GM21529 (cell line): ENCODE data around the gene RNU5B-1.
"Not testable (repeated sequence)": the region's sequence is repeated elsewhere in the genome, so short reads cannot be mapped to it uniquely, and the experiment has no call there.

Source experiments
- ATAC-seq: cut with Tn5 transposase; IDR thresholded peaks from one replicate; pipeline ENCODE4 v1.9.1; 2021; ENCODE audit not compliant: unreplicated experiment

The RNU5B-1 gene

GRCh38 chr15:65304381-65305149 lies at the start of gene RNU5B-1:
Gene RNU5B-1 (plus strand): TSS chr15:65304677.
- ATAC-seq: peak; percentile 50

DNA sequence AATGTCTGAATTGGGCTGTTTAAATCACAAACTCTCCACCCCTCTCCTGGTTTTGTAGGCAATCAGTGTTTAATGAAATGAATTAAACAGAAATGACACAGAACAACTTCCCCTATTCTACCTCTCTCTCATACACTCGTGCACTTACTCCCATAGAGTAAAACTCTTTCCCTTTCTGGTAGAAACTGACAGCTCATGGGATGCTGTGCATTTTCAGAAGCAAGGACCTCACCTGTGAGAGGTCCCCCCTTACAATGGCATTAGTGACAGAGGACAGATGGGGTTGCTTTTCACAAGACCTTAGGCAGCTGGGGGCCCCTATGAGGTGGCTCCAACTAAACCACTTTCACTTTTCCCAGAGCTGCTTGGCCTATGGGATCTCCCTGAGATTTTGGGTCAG lies 49.7 kb upstream of the RNU5B-1 start:
- no peak for ATAC-seq

DNA sequence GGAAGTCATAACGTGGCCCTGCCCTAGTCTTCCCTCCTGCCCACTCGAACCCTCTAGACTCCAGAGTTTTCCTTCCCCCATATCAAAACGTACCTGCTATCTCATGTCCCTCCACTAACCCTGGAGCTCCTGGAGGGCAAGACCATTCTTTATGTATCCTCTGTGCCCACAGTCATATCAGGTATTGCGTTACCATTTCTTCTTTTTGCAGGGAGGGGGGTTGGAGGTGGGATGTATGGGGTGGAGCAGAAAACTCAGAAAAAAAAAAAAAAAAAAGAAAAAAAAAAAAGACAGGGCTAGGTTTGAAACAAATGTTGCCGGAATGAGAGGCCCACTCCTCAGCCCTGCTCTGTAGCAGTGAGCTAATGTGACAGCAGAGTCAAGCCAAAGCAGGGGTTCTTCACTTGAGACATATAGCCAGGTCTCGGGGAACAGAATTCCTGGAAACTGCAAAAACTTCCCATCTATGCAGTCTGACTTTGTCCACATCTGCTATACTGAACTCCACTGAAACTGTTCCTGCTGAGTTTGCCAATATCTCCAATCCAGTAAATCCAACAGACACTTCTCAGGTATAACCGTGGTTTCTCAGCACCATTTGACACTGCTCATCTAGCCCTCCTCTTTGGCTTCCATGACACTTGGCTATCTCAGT lies 48.9 kb upstream of the RNU5B-1 start:
- no peak for ATAC-seq

- ATAC-seq: no peak
These were observed 45.9 kb upstream of the RNU5B-1 start for GRCh38 chr15:65258375-65259262.

DNA sequence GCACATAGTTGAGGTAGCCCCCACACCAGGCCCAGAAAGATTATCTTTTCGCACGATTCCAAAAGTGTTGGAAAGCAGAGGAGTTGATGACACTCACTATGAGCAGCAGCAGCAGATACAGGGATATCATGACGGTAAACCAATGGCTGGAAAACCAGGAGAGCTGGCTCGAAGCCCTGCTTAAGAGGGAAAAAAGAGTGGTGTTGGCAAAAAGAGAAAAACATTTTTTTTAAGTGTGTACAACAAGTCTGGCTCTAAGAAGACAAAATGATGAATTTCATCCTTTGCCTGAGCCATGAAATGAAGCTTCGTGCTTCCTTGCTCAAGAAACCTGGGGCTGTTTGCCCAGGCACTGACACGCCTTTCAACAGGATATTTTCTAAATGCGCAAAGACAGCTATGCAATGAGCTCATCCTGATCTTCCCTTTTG lies 45.1 kb upstream of the RNU5B-1 start:
- ATAC-seq: no peak

GRCh38 chr15:65260968-65261367 lies 43.5 kb upstream of the RNU5B-1 start:
- no peak for ATAC-seq

DNA sequence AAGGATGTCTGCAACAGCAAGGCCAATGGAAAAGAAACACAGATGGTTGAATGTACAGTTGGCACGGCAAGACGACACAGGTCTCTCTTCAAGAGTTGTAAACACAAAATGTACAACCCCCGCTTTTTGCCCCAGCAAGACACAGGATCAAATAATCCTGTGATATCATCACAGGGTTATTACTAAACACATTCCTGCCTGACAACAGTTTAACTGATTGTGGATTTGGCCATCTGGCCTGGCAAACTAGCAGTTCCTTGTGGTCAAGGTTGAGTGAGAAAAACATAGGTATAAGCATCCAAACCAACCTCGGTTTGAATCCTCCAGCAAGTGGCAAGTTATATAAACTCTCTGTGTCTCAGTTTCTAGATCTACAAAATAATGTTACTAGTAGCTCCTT lies 41.2 kb upstream of the RNU5B-1 start:
- ATAC-seq: no peak

GRCh38 chr15:65264863-65265430 lies 39.5 kb upstream of the RNU5B-1 start:
- ATAC-seq: no peak

DNA sequence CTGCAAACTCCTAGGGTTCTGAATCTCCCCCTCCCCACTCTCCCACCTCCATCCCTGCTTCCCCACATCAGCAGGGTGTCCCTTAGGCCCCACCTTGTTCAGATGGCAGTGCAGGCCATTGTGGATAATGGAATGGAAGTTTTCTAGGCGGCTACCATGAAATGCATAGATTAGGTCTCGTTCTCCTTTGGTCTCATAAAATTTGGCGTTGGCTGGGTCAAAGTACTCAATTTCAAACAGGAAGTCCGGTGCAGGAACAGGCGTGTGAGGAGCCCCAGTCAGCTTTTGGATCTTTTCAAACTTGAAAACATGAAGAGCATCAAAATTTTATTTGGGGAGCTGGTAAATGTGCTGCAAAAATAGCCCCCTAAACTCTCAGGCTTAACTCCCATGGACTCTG lies 38.0 kb upstream of the RNU5B-1 start:
- ATAC-seq: no peak

DNA sequence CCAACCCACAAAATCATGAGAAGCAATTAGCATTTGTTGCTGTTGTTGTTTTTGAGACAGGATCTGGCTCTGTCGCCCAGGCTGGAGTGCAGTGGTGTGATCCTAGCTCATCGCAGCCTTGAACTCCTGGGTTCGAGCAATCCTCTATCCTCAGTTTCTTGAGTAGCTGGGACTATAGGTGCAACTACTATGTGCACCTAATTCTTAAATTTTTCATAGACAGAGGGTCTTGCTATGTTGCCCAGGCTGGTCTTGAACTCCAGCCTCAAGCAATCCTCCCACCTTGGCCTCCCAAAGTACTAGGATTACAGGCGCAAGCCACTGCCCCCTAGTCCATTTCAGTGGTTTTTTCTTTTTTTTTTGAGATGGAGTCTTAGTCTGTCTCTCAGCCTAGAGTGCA lies 36.1 kb upstream of the RNU5B-1 start:
- no peak for ATAC-seq

- ATAC-seq: not testable (repeated sequence)
These were observed 33.5 kb upstream of the RNU5B-1 start for GRCh38 chr15:65270811-65271545.

- ATAC-seq: no peak
These were observed 29.3 kb upstream of the RNU5B-1 start for GRCh38 chr15:65275104-65275727.

DNA sequence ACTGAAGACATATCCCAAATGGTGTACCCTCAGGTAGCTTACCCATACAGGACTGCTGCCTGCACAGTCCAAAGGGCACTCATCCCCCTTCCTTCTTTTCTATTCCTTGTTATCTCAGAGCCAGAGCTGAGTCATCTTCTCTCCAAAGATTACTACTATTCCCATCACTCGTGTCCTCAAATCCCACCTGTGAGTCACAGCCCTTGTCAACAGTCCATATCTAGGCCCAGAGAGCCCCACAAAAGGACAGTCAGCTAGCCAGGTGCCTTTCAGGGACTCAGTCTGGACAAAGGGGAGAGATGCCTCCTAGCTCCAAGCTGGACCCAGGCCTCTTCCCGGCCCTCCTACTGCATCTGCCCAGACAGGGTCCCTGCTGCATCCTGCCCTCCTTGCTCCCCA lies 28.8 kb upstream of the RNU5B-1 start:
- ATAC-seq: no peak

- no peak for ATAC-seq
These were observed 27.5 kb upstream of the RNU5B-1 start for GRCh38 chr15:65277015-65277414.

DNA sequence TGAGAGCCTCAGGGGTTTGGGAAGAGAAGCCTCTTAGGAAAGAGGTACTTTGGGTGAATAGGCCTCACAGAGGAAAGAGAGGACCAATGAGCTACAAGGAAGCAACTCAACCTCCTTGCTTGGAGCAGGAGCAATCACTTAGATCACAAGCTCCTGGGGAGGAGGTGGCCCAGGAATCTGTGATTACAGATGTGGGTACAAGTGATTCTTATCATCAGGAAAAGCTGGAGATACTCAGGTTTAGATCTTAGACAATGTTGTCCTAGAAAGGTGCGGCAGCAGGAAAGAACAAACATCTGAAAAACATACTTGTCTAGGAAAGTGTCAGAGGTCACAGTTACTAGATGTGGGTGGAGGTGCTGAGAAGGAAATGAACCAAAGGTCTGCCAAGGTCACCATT lies 26.0 kb upstream of the RNU5B-1 start:
- no peak for ATAC-seq

DNA sequence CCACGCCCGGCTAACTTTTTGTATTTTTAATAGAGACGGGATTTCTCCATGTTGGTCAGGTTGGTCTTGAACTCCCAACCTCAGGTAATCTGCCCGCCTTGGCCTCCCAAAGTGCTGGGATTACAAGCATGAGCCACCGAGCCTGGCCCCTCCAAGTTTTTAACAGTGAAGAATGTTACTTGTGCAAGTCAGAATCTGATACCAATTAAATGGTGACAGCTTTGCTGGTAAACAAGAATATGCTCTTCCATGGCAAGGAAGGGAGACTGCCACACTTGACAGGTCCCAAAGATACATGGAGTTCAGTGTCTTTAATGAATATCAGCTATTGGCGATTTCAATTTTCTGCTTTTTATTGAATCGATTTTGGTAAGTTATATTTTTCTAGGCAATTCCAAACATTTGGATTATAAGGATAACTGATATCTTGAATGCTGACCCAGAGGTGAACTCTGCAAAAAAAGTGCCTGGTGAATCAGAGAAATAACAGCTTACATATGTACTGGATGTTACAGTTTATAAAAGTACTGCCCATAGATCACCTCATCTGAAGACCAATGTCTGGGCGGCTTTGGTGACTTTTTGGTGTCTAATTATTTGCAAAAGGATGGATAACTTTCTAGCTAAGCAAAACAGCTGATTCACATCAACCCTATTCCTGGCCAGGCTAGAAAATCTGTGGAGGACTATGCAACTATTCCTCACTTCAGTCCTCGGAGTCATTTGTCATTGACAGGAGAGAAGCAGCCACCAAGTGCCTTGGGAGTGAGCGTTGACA lies 19.0 kb upstream of the RNU5B-1 start:
- ATAC-seq: no peak

- peak; percentile 30 for ATAC-seq
These were observed 18.3 kb upstream of the RNU5B-1 start for GRCh38 chr15:65286069-65286703.

GRCh38 chr15:65286704-65287519 lies 17.6 kb upstream of the RNU5B-1 start, which contains the start of gene PARP16:
Gene PARP16 (minus strand): TSS chr15:65286883. CDS start chr15:65286426, 457 bp downstream.
- peak; percentile 92 for ATAC-seq
